Cardiac muscle cell (in vitro differentiated cells and primary cell): ENCODE results near the gene NPR2. TPM values are rescaled to one million over a fixed set of nuclear protein-coding genes. Genes with fewer than 3 reads are reported as not detected.
A peak's percentile ranks its signal among the peaks of the same experiment; 100 is the strongest.

ENCODE experiments used
- DNase-seq, 2 donors: peaks; one replicate each; pipeline versions ENCODE4 v3.0.0 to v3.0.0-alpha.2; 2010 to 2017; ENCODE audit warnings: low read depth in 1 of 2, low spot score in 1 of 2
- H3K27ac ChIP-seq: fragments of 200-600 bp; sonication (generic); 2 replicates; pipeline ENCODE4 v1.5.1; 2016
- H3K27me3 ChIP-seq: fragments of 200-600 bp; sonication (generic); 2 replicates; pipeline ENCODE4 v1.6.0; 2016; ENCODE audit warnings: control low read depth
- H3K36me3 ChIP-seq: fragments of 200-600 bp; sonication (generic); 2 replicates; pipeline ENCODE4 v1.5.1; 2016; ENCODE audit warnings: control low read depth
- H3K4me1 ChIP-seq: fragments of 200-600 bp; sonication (generic); 2 replicates; pipeline ENCODE4 v1.8.1; 2017; ENCODE audit warnings: low read depth, mild to moderate bottlenecking, mixed run types
- H3K4me3 ChIP-seq: fragments of 200-600 bp; sonication (generic); 2 replicates; pipeline ENCODE4 v1.5.1; 2016; ENCODE audit warnings: mild to moderate bottlenecking
- H3K9me3 ChIP-seq: fragments of 200-600 bp; sonication (generic); 2 replicates; pipeline ENCODE4 v1.5.1; 2017; ENCODE audit warnings: low read depth, mild to moderate bottlenecking, control low read depth
- CTCF ChIP-seq: IDR thresholded peaks from 2 replicates; pipeline ENCODE4 v1.5.1; 2012; ENCODE audit warnings: low read depth, mild to moderate bottlenecking, low read length
- polyA plus RNA-seq: library from polyadenylated mRNA; unstranded; fragments of >200 nt; fragmentation: Nextera tagmentation; extraction: Ambion mirVana; gene quantifications from 2 replicates; pipeline ENCODE4 v1.2.1, GENCODE V29; 2016
- total RNA-seq: library from RNA; depleted of rRNA; stranded (reverse); fragments of >200 nt; gene quantifications from 2 replicates; pipeline ENCODE4 v1.2.3, GENCODE V29; 2016

Gene NPR2
- total RNA-seq (12.5 and 12.6 TPM in 2 replicates), polyA plus RNA-seq (13.2 and 16.2 TPM in 2 replicates)

DNA sequence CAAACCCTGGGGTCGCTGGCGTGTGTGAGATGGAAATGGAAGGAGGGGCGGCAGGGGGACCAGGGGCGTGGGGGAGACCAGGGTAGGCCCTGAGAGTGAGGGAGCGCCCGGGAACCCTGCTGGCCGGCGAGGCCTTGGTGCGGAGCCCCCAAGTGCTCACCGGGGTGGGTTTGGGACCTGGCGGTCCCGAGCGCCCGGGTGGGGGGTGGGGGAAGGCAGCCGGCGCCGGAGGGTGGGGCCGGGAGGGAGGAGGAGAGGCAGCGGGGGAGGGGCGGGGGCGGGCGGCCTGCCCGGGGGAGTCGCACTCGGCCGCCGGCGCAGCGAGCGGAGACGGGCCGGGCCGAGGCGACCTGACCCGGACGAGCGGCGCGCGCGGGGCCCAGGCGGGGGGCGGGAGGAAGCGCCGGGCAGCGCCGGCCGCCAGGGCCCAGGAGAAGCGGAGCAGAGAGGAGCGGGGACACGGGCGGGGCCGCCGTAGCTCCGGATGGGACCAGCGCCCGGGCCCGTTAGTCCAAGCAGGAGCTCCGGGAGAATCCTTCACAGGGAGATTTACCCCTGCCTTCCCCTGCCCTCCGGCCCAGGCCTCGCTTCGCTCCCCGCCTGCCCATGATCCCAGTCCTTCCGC, at the start of gene NPR2:
Gene NPR2 (plus strand): TSS at position 295 of the 625 bp plus-strand sequence. CDS start 818 bp downstream, outside the sequence.
- Histone ChIP-seq H3K4me1 (peaks cover 17% of the 10 kb centered on the region), H3K27me3 (no peaks in the 10 kb centered on the region), H3K36me3 (no peaks in the 10 kb centered on the region), H3K27ac (peak within 1 kb of the TSS; percentile 5), H3K9me3 (no peaks in the 10 kb centered on the region), H3K4me3 (peak within 1 kb of the TSS; percentile 20)
- TF ChIP-seq CTCF = no peak
- peak; percentile 58 to 78 for DNase-seq

- Histone ChIP-seq H3K27me3 (no peaks in the 10 kb centered on the region), H3K4me3 (no peak overlapping the region), H3K4me1 (peaks cover 12% of the 10 kb centered on the region), H3K27ac (peak overlapping the region; percentile 25), H3K36me3 (peaks cover 74% of the 10 kb centered on the region), H3K9me3 (no peaks in the 10 kb centered on the region)
- TF ChIP-seq CTCF = no peak
- no peak for DNase-seq
These were observed 49.7 kb upstream of the NPR2 start for GRCh38 chr9:35741740-35742139.

DNA sequence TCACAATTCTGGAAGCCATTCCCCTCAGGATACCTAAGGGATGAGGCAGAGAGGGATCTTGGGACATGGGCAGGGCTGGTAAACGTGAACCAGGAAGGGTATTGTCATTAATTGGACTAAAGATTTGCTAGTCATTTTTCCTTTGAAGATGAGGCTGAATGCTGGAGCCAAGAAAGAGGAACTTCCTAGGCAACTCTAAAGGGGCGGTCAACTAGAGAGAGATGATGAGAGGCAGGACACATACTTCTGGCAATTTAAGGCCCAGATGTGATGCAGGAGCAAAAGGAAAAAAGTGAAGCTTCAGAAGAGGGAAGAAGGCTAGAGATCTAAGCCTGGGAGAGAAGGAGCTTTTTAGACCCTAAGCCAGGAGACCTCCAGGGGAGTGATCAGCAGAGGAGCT, 47.9 kb upstream of the NPR2 start:
- peaks cover 12% of the 10 kb centered on the region for H3K4me1 ChIP-seq
- no peak overlapping the region for H3K4me3 ChIP-seq
- no peak overlapping the region for H3K27ac ChIP-seq
- no peaks in the 10 kb centered on the region for H3K27me3 ChIP-seq
- no peak for DNase-seq
- peaks cover 57% of the 10 kb centered on the region for H3K36me3 ChIP-seq
- H3K9me3 ChIP-seq = no peaks in the 10 kb centered on the region
- no peak for TF ChIP-seq CTCF

DNA sequence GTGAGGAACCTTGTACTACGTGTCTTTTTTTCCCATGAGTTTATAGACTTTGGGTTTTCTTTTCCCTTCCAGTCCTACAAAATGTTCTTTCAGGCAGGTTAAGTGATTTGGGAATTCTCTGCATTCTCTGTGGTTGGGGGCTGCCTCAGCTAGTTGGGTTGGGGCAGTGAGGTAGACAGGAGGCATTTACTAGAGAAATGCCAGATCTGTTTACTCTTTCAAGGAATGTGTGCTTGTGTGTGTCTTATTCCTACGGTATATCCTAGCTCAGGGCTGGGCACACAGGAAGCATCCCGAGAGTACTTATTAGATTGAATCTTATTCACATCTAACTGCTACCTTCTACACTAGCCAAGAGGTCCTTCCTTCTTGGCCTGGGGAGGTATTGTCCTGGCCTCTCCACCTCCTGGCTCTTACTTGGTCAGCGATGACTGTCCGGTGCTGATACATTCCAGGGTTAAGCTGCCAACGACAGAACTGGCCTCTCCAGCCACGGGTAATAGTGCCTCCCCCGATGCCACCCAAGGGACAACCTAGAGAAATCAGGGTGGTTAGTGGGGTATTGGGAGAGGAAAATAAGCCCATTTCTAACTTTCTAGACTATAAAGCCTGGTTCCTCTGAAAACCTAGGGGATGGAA, 47.4 kb upstream of the NPR2 start:
- Histone ChIP-seq H3K27me3 (no peaks in the 10 kb centered on the region), H3K4me3 (no peak overlapping the region), H3K4me1 (peaks cover 12% of the 10 kb centered on the region), H3K27ac (no peak overlapping the region), H3K36me3 (peaks cover 52% of the 10 kb centered on the region), H3K9me3 (no peaks in the 10 kb centered on the region)
- DNase-seq = no peak
- TF ChIP-seq CTCF = no peak

DNA sequence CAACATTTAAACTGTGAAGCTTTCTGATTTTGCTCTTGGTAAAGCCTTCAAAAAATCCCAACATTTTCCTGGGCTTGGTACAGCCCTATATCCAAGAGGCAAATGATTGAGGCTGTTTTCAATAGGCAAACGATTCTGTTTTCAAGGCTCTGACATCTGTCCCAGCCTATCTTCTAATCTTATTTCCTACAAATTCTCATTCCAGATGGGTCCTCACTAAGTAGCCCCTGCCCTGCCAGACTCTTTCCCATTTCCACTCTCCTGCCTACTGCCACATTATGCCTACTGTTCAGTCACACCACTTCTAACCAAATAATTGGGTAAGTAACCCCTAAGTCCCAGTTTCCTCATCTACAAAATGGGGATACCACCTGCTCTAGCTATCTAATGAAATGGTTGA, 45.8 kb upstream of the NPR2 start:
- peaks cover 16% of the 10 kb centered on the region for H3K4me1 ChIP-seq
- TF ChIP-seq CTCF = no peak

More for the DNA sequence above, 45.8 kb upstream of the NPR2 start:
- no peak for DNase-seq
- no peaks in the 10 kb centered on the region for H3K27me3 ChIP-seq
- no peaks in the 10 kb centered on the region for H3K9me3 ChIP-seq
- H3K27ac ChIP-seq = no peak overlapping the region
- peaks cover 36% of the 10 kb centered on the region for H3K36me3 ChIP-seq
- H3K4me3 ChIP-seq = peak overlapping the region; percentile 75
